ENCODE data around the gene HINFP. TPM values are rescaled to one million over a fixed set of nuclear protein-coding genes. Genes with fewer than 3 reads are reported as not detected.
A peak's percentile ranks its signal among the peaks of the same experiment; 100 is the strongest.

Gene HINFP
- total and polyA plus RNA-seq, 9 donors, result 15.2 to 27.9 (median 22.4) TPM

- WGBS, 3 donors, result 0% methylated on average over 44 to 45 of the region's 45 CpGs
- intact Hi-C loops (cut with DNase I), result loop anchor here in 1 of 4 donors (1.0 kb wide), 1 partner anchor 21 kb away; no protein-coding TSS in a partner anchor
- Histone ChIP-seq H3K9me3 (no peaks in the 10 kb centered on the region), H3K27me3 (no peaks in the 10 kb centered on the region), H3K4me1 (ENCODE audit: insufficient read depth) (peaks cover 7% of the 10 kb centered on the region), H3K36me3 (no peaks in the 10 kb centered on the region), H3K4me3 (peak within 1 kb of the TSS; percentile 83), H3K27ac (peak within 1 kb of the TSS; percentile 74 to 79)
- TF ChIP-seq EP300 (IDR thresholded peaks at IDR 0.05), result peak; percentile 41
- peak; percentile 38 for TF ChIP-seq POLR2A (IDR thresholded peaks at IDR 0.05)
- no peak for TF ChIP-seq CTCF (IDR thresholded peaks at IDR 0.05)
- peak; percentile 90 to 94 (median 93) for DNase-seq
Measured at GRCh38 chr11:119084663-119085436, 36.5 kb upstream of the HINFP start, which contains the start of gene HMBS. HMBS (plus strand) TSS chr11:119084881; CDS start chr11:119085034, 153 bp downstream.

GRCh38 chr11:119085437-119085847 is 35.9 kb upstream of the HINFP start:
- no peaks in the 10 kb centered on the region for H3K36me3 ChIP-seq
- intact Hi-C loops (cut with DNase I), result no loop called here
- peak in 1 of 5 donors; percentile 35 for DNase-seq
- no peaks in the 10 kb centered on the region for H3K9me3 ChIP-seq
- H3K4me3 ChIP-seq, result peak overlapping the region; percentile 83
- peaks cover 7% of the 10 kb centered on the region for H3K4me1 ChIP-seq (ENCODE audit: insufficient read depth)
- H3K27ac ChIP-seq, result peak overlapping the region in 1 of 2 donors; percentile 79
- no peaks in the 10 kb centered on the region for H3K27me3 ChIP-seq
- 0 to 1% (median 0%) methylated on average over 13 of the region's 13 CpGs for WGBS, 3 donors
- TF ChIP-seq EP300 (IDR thresholded peaks at IDR 0.05) (no peak), CTCF (IDR thresholded peaks at IDR 0.05) (no peak), POLR2A (IDR thresholded peaks at IDR 0.05) (no peak)

- intact Hi-C loops (cut with DNase I), result no loop called here
- DNase-seq, result no peak
- TF ChIP-seq POLR2A (IDR thresholded peaks at IDR 0.05) (no peak), CTCF (IDR thresholded peaks at IDR 0.05) (no peak), EP300 (IDR thresholded peaks at IDR 0.05) (no peak)
- no peak overlapping the region for H3K27ac ChIP-seq
- WGBS, 3 donors, result 87 to 93% (median 88%) methylated on average over 6 of the region's 6 CpGs
- no peak overlapping the region for H3K4me3 ChIP-seq
- H3K4me1 ChIP-seq (ENCODE audit: insufficient read depth), result peaks cover 7% of the 10 kb centered on the region
- H3K27me3 ChIP-seq, result no peaks in the 10 kb centered on the region
- H3K36me3 ChIP-seq, result no peaks in the 10 kb centered on the region
- H3K9me3 ChIP-seq, result no peaks in the 10 kb centered on the region
Measured at GRCh38 chr11:119087123-119087522, 34.3 kb upstream of the HINFP start.

GRCh38 chr11:119087747-119088241 is 33.6 kb upstream of the HINFP start:
- intact Hi-C loops (cut with DNase I), result no loop called here
- Histone ChIP-seq H3K4me3 (no peak overlapping the region), H3K27ac (no peak overlapping the region), H3K9me3 (no peaks in the 10 kb centered on the region), H3K36me3 (no peaks in the 10 kb centered on the region), H3K27me3 (no peaks in the 10 kb centered on the region), H3K4me1 (ENCODE audit: insufficient read depth) (peaks cover 7% of the 10 kb centered on the region)
- 94 to 100% (median 97%) methylated on average over 2 of the region's 2 CpGs for WGBS, 3 donors
- TF ChIP-seq CTCF (IDR thresholded peaks at IDR 0.05) (no peak), POLR2A (IDR thresholded peaks at IDR 0.05) (no peak), EP300 (IDR thresholded peaks at IDR 0.05) (no peak)
- DNase-seq, result no peak
